Central memory CD8-positive, alpha-beta T cell (primary cell): ENCODE measurements around the gene USP5.

Experiments used
- ATAC-seq: fragments of 150-1000 bp; cut with Tn5 transposase; replicated peaks from 2 replicates; pipeline ENCODE4 v1.10.0; 2022; ENCODE audit warnings: mild to moderate bottlenecking, moderate FRiP score, moderate number of reproducible peaks; ENCODE audit not compliant: poor library complexity, severe bottlenecking; ENCODE audit errors: extremely low read depth
- DNase-seq, 2 donors: peaks; one replicate each; pipeline ENCODE4 v3.0.0; 2021; ENCODE audit warnings: low spot score in 2 of 2
- H3K27ac Mint-ChIP-seq: one replicate; pipeline ENCODE4 v1.8.0; 2022; ENCODE audit warnings: low read depth, mild to moderate bottlenecking, moderate library complexity, mixed read lengths
- H3K27me3 Mint-ChIP-seq: one replicate; pipeline ENCODE4 v1.8.0; 2022; ENCODE audit warnings: mixed read lengths
- H3K36me3 Mint-ChIP-seq: one replicate; pipeline ENCODE4 v1.8.0; 2022; ENCODE audit warnings: mild to moderate bottlenecking, moderate library complexity, mixed read lengths; ENCODE audit not compliant: insufficient read depth
- H3K4me1 Mint-ChIP-seq: one replicate; pipeline ENCODE4 v1.8.0; 2022; ENCODE audit warnings: mixed read lengths
- H3K4me3 Mint-ChIP-seq: one replicate; pipeline ENCODE4 v1.8.0; 2022; ENCODE audit warnings: mild to moderate bottlenecking, moderate library complexity, mixed read lengths
- H3K9me3 Mint-ChIP-seq: one replicate; pipeline ENCODE4 v1.8.0; 2022; ENCODE audit warnings: mixed read lengths

Gene USP5

DNA sequence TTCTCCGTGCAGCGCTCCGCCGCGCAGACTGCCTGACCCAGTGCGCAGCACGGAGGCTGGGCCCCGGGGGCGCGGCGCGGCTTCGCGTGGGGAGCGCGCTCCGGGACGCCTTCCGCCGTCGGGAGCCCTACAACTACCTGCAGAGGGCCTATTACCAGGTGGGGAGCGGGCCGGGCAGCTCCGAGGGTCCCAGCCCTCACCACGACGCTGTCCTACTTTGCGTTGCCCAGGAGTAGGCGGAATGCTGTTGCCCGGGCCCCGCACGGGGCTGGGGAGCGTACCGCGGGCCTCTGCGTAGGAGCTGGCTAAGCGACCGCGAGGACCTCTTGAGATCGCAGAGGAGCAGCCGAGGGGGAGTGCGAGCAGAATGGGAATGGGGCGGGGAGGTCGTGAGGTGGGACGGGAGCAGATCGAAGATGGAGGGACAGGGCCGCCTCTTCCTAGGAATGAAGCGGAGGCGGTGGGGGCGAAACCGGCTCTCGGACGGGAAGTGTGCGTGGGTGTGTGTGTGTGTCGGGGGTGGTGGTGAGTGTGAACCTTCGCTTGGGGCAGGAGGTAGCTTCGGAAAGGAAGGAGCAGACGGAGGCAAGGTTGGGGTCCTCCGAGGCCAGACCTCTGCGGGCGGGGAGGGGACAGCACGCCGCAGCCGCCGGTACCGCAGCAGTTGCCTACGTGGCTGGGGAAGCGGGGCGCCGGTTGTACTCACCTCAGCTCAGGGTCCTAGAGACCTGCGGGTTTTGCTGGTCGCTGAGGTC lies 23.0 kb upstream of the USP5 start:
- no peak for DNase-seq
- Mint-ChIP-seq H3K27me3 (peaks cover 80% of the 10 kb centered on the region), H3K4me1 (peaks cover 33% of the 10 kb centered on the region), H3K27ac (peak overlapping the region; percentile 85), H3K9me3 (no peaks in the 10 kb centered on the region), H3K36me3 (peaks cover 18% of the 10 kb centered on the region), H3K4me3 (peak overlapping the region; percentile 85)
- ATAC-seq, result peak; percentile 55

DNA sequence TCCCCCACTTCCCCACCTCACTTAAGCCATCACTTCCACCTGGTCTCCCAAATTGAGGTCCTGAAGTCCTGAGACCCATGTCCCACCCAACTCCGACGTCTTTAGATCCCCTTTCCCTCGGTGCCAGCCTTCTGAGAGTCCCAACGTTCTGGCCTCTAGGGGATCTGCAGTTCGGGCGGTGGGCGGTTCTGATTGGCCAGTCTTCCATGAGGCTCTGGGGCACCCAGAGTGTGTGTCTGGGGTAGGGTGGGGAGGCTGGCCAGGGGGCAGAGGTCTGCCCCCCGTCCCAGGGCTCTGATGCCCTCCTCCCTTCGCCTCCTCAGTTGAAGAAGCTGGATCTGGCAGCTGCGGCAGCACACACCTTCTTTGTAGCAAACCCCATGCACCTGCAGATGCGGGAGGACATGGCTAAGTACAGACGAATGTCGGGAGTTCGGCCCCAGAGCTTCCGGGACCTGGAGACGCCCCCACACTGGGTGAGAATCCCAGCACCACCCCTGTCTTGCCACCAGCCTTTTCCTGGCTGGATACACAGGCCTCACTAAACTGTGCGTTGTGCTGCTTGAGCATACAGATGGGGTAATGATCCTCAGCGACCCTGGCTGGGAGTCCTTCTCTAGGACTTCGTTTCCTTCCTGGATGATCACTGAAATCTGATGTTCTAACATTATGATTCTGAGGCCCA lies 22.3 kb upstream of the USP5 start:
- DNase-seq (no peak), ATAC-seq (no peak)
- peaks cover 20% of the 10 kb centered on the region for H3K36me3 Mint-ChIP-seq
- peaks cover 33% of the 10 kb centered on the region for H3K4me1 Mint-ChIP-seq
- peak overlapping the region; percentile 85 for H3K4me3 Mint-ChIP-seq
- no peaks in the 10 kb centered on the region for H3K9me3 Mint-ChIP-seq
- H3K27me3 Mint-ChIP-seq, result peaks cover 73% of the 10 kb centered on the region
- H3K27ac Mint-ChIP-seq, result peak overlapping the region; percentile 85

DNA sequence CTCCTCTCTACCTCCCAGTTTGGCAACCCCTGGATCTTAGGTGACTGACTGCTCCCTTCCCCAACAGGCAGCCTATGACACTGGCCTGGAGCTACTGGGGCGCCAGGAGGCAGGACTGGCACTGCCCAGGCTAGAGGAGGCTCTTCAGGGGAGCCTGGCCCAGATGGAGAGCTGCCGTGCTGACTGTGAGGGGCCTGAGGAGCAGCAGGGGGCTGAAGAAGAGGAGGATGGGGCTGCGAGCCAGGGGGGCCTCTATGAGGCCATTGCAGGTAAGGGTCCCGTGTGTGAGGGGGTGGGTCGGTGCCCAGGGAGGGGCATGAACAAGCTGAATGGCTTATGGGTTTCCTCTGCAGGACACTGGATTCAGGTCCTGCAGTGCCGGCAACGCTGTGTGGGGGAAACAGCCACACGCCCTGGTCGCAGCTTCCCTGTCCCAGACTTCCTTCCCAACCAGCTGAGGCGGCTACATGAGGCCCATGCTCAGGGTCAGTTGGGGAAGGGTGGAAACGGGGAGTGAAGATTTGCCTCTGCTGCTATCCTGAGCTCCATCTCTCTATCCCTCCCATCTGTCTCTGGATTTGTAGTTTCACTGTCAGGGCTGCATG lies 21.6 kb upstream of the USP5 start:
- H3K27ac Mint-ChIP-seq, result no peak overlapping the region
- peaks cover 66% of the 10 kb centered on the region for H3K27me3 Mint-ChIP-seq
- peak overlapping the region; percentile 38 for H3K4me3 Mint-ChIP-seq

DNA sequence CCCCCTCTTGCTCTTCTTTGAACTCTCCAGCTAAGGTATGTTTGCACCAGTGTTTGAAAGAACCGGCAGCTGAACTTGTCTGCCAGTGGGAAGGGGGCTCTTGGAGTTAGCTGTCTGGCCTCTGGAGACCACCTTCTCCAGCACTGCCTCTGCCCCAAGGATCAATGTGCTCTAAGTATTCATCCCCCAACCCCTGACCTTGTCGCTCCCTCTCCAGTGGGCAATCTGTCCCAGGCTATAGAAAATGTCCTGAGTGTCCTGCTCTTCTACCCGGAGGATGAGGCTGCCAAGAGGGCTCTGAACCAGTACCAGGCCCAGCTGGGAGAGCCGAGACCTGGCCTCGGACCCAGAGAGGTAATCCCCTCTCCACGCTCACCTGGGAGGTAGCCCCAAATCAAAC lies 21.0 kb upstream of the USP5 start:
- H3K4me3 Mint-ChIP-seq, result no peak overlapping the region
- DNase-seq, result no peak
- peaks cover 15% of the 10 kb centered on the region for H3K36me3 Mint-ChIP-seq
- H3K4me1 Mint-ChIP-seq, result peaks cover 23% of the 10 kb centered on the region
- ATAC-seq, result no peak
- no peaks in the 10 kb centered on the region for H3K9me3 Mint-ChIP-seq
- H3K27me3 Mint-ChIP-seq, result peaks cover 60% of the 10 kb centered on the region
- H3K27ac Mint-ChIP-seq, result no peak overlapping the region

More for the DNA sequence above, 21.6 kb upstream of the USP5 start:
- ATAC-seq (no peak), DNase-seq (no peak)
- peaks cover 19% of the 10 kb centered on the region for H3K36me3 Mint-ChIP-seq
- H3K9me3 Mint-ChIP-seq, result no peaks in the 10 kb centered on the region
- H3K4me1 Mint-ChIP-seq, result peaks cover 27% of the 10 kb centered on the region

DNA sequence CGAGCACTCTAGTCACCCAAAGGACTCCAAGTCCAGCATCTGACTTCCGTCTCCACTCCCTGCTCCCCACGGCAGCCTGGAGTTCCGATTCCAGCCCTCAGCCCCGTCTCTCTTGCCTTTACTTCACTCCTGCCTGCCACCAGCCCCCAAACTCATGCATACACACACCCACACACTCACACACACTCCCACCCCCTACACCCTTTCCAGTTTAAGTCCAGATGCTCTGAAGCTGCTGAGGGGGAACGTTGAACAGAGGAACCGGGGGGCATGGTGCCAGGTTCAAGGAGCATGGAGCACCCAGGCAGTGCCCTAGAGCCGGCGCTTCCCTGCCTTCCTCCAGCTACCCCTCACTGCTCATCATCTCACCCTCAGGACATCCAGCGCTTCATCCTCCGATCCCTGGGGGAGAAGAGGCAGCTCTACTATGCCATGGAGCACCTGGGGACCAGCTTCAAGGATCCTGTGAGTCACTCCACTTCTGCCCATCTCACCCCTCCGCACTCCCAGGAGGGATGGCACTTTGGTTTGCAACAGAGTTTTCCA lies 20.4 kb upstream of the USP5 start:
- ATAC-seq, result no peak

DNA sequence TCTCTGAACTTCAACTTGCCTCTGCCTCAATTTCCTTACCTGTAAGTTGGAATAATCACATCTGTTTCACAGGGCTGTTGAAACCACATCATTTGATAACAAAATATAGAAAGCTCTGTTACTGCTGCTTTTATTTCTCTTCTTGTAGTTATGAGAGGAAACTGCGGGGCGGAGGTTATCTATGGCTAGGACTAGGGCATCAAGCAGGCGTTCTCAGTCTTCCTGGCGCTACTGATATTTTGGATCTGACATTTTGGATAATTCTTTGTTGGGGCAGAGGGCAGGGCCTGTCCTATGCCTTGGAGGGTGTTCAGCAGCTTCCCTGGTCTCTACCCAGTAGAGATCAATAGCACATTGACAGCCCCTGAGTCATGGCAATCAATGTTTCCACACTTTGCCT lies 19.8 kb upstream of the USP5 start:
- no peak for ATAC-seq
- H3K36me3 Mint-ChIP-seq, result peaks cover 14% of the 10 kb centered on the region
- H3K27ac Mint-ChIP-seq, result no peak overlapping the region
- H3K9me3 Mint-ChIP-seq, result no peaks in the 10 kb centered on the region
- DNase-seq, result no peak
- H3K4me1 Mint-ChIP-seq, result peaks cover 21% of the 10 kb centered on the region
- peaks cover 49% of the 10 kb centered on the region for H3K27me3 Mint-ChIP-seq
- no peak overlapping the region for H3K4me3 Mint-ChIP-seq

More for the DNA sequence above, 20.4 kb upstream of the USP5 start:
- no peak overlapping the region for H3K4me3 Mint-ChIP-seq
- no peak for DNase-seq
- peaks cover 14% of the 10 kb centered on the region for H3K36me3 Mint-ChIP-seq
- peaks cover 23% of the 10 kb centered on the region for H3K4me1 Mint-ChIP-seq
- H3K27ac Mint-ChIP-seq, result no peak overlapping the region
- H3K9me3 Mint-ChIP-seq, result no peaks in the 10 kb centered on the region
- H3K27me3 Mint-ChIP-seq, result peaks cover 55% of the 10 kb centered on the region

DNA sequence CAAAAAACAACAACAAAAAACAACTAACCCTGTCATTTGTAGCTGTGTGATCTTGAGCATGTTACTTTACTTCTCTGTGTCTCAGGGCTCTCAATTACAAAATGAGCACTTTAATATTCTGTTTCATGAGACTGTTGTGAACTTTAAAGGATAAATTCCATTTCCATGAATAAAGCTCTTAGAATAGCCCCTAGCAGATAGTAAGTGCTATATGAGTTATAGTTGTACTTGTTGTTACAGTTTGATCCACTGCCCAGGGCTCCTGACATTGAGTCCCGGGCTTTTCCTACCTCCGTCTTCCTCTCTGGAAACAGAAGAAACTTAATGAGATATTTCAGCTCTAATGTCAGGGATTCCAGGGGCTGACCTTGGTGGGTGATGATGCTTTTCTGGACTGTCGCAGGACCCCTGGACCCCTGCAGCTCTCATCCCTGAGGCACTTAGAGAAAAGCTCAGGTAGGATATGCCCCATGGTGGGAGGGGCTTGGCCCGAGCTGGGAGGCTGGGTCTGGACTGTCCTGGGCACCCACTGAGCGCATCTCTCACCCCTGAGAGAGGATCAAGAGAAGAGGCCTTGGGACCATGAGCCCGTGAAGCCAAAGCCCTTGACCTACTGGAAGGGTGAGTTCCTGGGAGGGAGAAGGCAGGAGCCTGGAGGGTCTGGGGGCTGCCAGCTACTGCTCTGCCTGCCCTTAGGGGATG lies 18.6 kb upstream of the USP5 start:
- no peaks in the 10 kb centered on the region for H3K9me3 Mint-ChIP-seq
- H3K27ac Mint-ChIP-seq, result no peak overlapping the region
- H3K4me3 Mint-ChIP-seq, result no peak overlapping the region
- H3K4me1 Mint-ChIP-seq, result peaks cover 9% of the 10 kb centered on the region
- ATAC-seq, result no peak
- peaks cover 36% of the 10 kb centered on the region for H3K27me3 Mint-ChIP-seq
- peaks cover 10% of the 10 kb centered on the region for H3K36me3 Mint-ChIP-seq
- no peak for DNase-seq

DNA sequence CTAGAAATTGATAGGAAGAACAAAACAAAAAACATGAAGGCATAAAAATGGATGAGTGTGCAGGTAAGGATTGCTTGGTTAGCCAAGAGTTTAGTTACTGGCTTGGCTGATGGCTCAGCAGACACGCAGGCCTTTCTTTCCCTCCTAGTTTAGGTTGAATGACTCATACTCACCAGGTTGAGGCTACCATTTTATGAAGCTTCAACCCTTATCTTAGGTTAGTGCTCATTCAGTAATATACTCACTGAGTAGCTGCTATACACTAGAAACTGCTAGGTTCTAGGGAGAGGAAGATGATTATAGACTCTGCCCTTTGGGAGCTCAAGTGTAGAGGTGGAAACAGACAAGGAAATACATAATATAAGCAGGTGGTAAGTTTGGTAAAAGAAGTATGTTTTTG lies 17.7 kb upstream of the USP5 start:
- peaks cover 6% of the 10 kb centered on the region for H3K36me3 Mint-ChIP-seq
- peaks cover 4% of the 10 kb centered on the region for H3K4me1 Mint-ChIP-seq
- ATAC-seq (no peak), DNase-seq (no peak)
- no peak overlapping the region for H3K4me3 Mint-ChIP-seq
- H3K9me3 Mint-ChIP-seq, result no peaks in the 10 kb centered on the region
- peaks cover 28% of the 10 kb centered on the region for H3K27me3 Mint-ChIP-seq
- H3K27ac Mint-ChIP-seq, result no peak overlapping the region

DNA sequence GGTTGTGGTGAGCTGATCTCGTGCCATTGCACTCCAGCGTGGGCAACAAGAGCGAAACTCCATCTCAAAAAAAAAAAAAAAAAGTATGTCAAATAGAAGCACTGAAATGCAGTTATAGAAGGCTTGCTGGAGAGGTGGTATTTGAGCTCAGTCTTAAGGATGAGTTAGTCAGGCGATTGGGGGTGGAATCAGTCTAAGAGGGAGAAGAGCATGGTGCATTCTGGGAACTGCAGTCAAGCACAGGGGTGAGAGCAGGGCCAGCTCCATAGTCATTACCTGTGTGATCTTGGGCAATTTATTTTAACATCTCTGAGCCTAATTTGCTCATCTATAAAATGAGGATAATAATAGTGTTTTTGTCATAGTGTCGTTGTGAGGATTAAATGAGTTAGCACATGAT lies 17.1 kb upstream of the USP5 start:
- Mint-ChIP-seq H3K4me1 (no peaks in the 10 kb centered on the region), H3K27me3 (peaks cover 23% of the 10 kb centered on the region), H3K36me3 (peaks cover 4% of the 10 kb centered on the region), H3K9me3 (no peaks in the 10 kb centered on the region), H3K4me3 (no peak overlapping the region), H3K27ac (no peak overlapping the region)
- DNase-seq (no peak), ATAC-seq (no peak)

DNA sequence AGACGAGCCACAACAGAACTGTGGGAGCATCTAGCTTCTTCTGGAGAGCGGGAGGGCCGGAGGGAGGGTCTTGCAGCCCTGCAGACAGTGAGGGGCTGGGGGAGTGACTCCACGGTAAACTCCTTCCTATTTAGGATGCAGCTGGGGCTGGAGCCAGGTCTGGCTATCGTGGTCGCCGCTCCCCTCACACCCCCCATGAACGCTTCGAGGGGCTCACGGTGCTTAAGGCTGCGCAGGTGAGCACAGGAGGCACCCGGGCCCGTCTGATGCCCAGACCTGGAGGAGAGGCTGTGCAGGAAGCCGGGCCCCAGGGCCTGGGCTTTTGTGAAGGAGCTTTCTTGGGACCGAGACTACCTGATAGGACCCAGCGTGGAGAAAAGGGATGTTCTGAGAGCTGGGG lies 15.1 kb upstream of the USP5 start:
- Mint-ChIP-seq H3K4me3 (no peak overlapping the region), H3K27ac (no peak overlapping the region), H3K27me3 (peaks cover 3% of the 10 kb centered on the region), H3K9me3 (no peaks in the 10 kb centered on the region), H3K4me1 (no peaks in the 10 kb centered on the region), H3K36me3 (peaks cover 3% of the 10 kb centered on the region)
- ATAC-seq, result no peak
- no peak for DNase-seq

DNA sequence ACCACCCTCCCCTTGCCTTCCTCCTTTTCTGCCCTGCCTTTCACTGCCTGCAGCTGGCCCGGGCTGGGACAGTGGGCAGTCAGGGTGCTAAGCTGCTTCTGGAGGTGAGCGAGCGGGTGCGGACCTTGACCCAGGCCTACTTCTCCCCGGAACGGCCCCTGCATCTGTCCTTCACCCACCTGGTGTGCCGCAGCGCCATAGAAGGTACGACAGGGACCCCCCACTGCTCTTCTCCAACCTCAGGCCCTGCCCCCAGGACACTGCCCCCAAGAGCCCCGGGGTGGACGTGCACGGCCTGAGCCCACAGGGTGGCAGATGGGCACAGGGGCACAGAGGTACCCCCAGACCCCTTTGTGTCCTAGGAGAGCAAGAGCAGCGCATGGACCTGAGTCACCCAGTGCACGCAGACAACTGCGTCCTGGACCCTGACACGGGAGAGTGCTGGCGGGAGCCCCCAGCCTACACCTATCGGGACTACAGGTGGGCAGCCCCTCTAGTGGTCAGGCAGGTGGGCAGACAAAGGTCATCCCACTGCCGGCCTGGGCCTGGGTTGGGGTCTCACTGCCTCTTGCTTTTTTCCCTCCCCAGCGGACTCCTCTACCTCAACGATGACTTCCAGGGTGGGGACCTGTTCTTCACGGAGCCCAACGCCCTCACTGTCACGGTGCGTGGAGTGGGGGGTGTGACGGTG lies 14.4 kb upstream of the USP5 start:
- H3K27ac Mint-ChIP-seq, result no peak overlapping the region
- no peak overlapping the region for H3K4me3 Mint-ChIP-seq
- no peaks in the 10 kb centered on the region for H3K4me1 Mint-ChIP-seq
- H3K9me3 Mint-ChIP-seq, result no peaks in the 10 kb centered on the region
- DNase-seq, result no peak
- H3K27me3 Mint-ChIP-seq, result no peaks in the 10 kb centered on the region
- ATAC-seq, result no peak
- H3K36me3 Mint-ChIP-seq, result peaks cover 3% of the 10 kb centered on the region

DNA sequence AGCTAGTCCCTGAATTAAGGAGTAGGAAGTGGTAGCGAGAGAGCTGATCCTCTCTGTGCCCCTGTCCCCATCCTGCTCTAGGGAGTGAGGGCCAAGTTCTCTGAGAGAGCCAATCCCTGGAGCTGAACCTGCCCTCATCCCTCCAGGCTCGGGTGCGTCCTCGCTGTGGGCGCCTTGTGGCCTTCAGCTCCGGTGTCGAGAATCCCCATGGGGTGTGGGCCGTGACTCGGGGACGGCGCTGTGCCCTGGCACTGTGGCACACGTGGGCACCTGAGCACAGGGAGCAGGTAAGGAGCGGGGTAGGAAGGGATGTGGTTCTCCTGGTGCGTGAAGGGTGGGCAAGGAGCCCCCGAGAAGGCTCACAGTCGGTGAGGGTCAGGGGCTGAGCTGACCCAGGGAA lies 13.1 kb upstream of the USP5 start:
- H3K36me3 Mint-ChIP-seq, result peaks cover 4% of the 10 kb centered on the region
- no peaks in the 10 kb centered on the region for H3K27me3 Mint-ChIP-seq
- no peak overlapping the region for H3K4me3 Mint-ChIP-seq
- H3K9me3 Mint-ChIP-seq, result no peaks in the 10 kb centered on the region
- ATAC-seq (no peak), DNase-seq (no peak)
- H3K4me1 Mint-ChIP-seq, result no peaks in the 10 kb centered on the region
- no peak overlapping the region for H3K27ac Mint-ChIP-seq
